B cell (primary cell): ENCODE results near the gene COQ10A. TPM values are rescaled to one million over a fixed set of nuclear protein-coding genes. Genes with fewer than 3 reads are reported as not detected.

ENCODE experiments used
- ATAC-seq: fragments of 200-7000 bp; cut with Tn5 transposase; one replicate; pipeline ENCODE4 v1.10.0; 2021; ENCODE audit warnings: low read depth, mild to moderate bottlenecking, moderate number of reproducible peaks, moderate library complexity
- CTCF ChIA-PET: fragments of 350-600 bp; sonication (Branson Sonifier 250); formaldehyde crosslinking; loops from one replicate; lab custom pipeline; 2021; ENCODE audit warnings: antibody characterized with exemption, inconsistent platforms; lab: Charles Lee
- POLR2A ChIA-PET: fragments of 350-600 bp; sonication (Branson Sonifier 250); formaldehyde crosslinking; loops from one replicate; lab custom pipeline; 2021; ENCODE audit warnings: antibody characterized with exemption; lab: Charles Lee
- DNase-seq: peaks from one replicate; pipeline ENCODE4 v3.0.0; 2013
- H2AFZ ChIP-seq: 2 replicates; pipeline ENCODE4 v1.6.1; 2012; ENCODE audit warnings: mild to moderate bottlenecking, low read depth, low read length; ENCODE audit not compliant: insufficient read depth, poor library complexity, severe bottlenecking
- H3K27ac ChIP-seq, 2 donors: 1 replicate in 1 of 2; 2 replicates in 1 of 2; pipeline ENCODE4 v1.5.1; 2012 to 2013; ENCODE audit warnings: low read length in 2 of 2, mild to moderate bottlenecking in 2 of 2, moderate library complexity in 1 of 2
- H3K27me3 ChIP-seq, 4 experiments: fragments of 200-600 bp in 1 of 4; sonication (generic) in 1 of 4; replicated peaks in 1 of 4; 1 replicate in 2 of 4; 2 replicates in 2 of 4; pipeline versions ENCODE4 v1.6.1 to v1.7.0; 2013 to 2016; ENCODE audit warnings: low read length in 3 of 4, mild to moderate bottlenecking in 2 of 4, mixed read lengths in 1 of 4, moderate library complexity in 1 of 4; ENCODE audit not compliant: insufficient read depth in 4 of 4, control insufficient read depth in 3 of 4; ENCODE audit errors: control extremely low read depth in 1 of 4
- H3K36me3 ChIP-seq, 2 experiments: replicated peaks in 1 of 2; 1 replicate in 1 of 2; 2 replicates in 1 of 2; pipeline versions ENCODE4 v1.6.1 to v1.7.1; 2013; ENCODE audit warnings: low read length in 1 of 2; ENCODE audit not compliant: insufficient read depth in 2 of 2, control insufficient read depth in 1 of 2; ENCODE audit errors: control extremely low read depth in 1 of 2, extremely low read depth in 1 of 2
- H3K4me1 ChIP-seq, 2 donors: fragments of 200-600 bp in 1 of 2; sonication (generic) in 1 of 2; 1 replicate in 1 of 2; 2 replicates in 1 of 2; pipeline versions ENCODE4 v1.5.1 to v1.6.1; 2013 to 2017; ENCODE audit warnings: low read length in 2 of 2; ENCODE audit not compliant: control insufficient read depth in 2 of 2, insufficient read depth in 2 of 2
- H3K4me2 ChIP-seq: replicated peaks from 2 replicates; pipeline ENCODE3; 2012; ENCODE audit warnings: mild to moderate bottlenecking, low read depth, low read length; ENCODE audit not compliant: poor library complexity, severe bottlenecking
- H3K4me3 ChIP-seq, 5 experiments: fragments of 200-600 bp in 1 of 5; sonication (generic) in 1 of 5; 1 replicate in 3 of 5; 2 replicates in 2 of 5; pipeline versions ENCODE4 v1.5.1 to v1.7.0; 2011 to 2016; ENCODE audit warnings: low read length in 4 of 5, mild to moderate bottlenecking in 4 of 5, low read depth in 2 of 5, control low read depth in 1 of 5, moderate library complexity in 1 of 5; ENCODE audit not compliant: insufficient read depth in 1 of 5; ENCODE audit errors: control extremely low read depth in 1 of 5, extremely low read depth in 1 of 5
- H3K79me2 ChIP-seq: fragments of 200-600 bp; sonication (generic); one replicate; pipeline ENCODE4 v1.6.0; 2016; ENCODE audit warnings: low read length; ENCODE audit not compliant: control insufficient read depth, insufficient read depth
- H3K9ac ChIP-seq: fragments of 200-600 bp; sonication (generic); 2 replicates; pipeline ENCODE4 v1.6.1; 2017; ENCODE audit warnings: mild to moderate bottlenecking, low read length, moderate library complexity
- H3K9me3 ChIP-seq, 3 donors: one replicate each; pipeline versions ENCODE4 v1.6.1 to v1.7.1; 2013; ENCODE audit warnings: low read length in 2 of 3; ENCODE audit not compliant: control insufficient read depth in 2 of 3, insufficient read depth in 1 of 3; ENCODE audit errors: control extremely low read depth in 1 of 3
- H4K20me1 ChIP-seq: 2 replicates; pipeline ENCODE4 v1.6.0; 2012; ENCODE audit warnings: mild to moderate bottlenecking, low read length; ENCODE audit not compliant: insufficient read depth, control insufficient read depth, poor library complexity, severe bottlenecking
- H3K27ac Mint-ChIP-seq: one replicate; pipeline ENCODE4 v1.8.0; 2021; ENCODE audit warnings: mixed read lengths
- H3K27me3 Mint-ChIP-seq: one replicate; pipeline ENCODE4 v1.8.0; 2021; ENCODE audit warnings: mixed read lengths
- H3K4me1 Mint-ChIP-seq: one replicate; pipeline ENCODE4 v1.8.0; 2021; ENCODE audit warnings: mixed read lengths
- H3K4me3 Mint-ChIP-seq: one replicate; pipeline ENCODE4 v1.8.0; 2021; ENCODE audit warnings: mixed read lengths
- H3K9me3 Mint-ChIP-seq: one replicate; pipeline ENCODE4 v1.8.0; 2022; ENCODE audit warnings: mixed read lengths; ENCODE audit not compliant: insufficient read depth
- CTCF ChIP-seq: fragments of 200-600 bp; IDR thresholded peaks from one replicate; pipeline ENCODE4 v1.8.0; 2022; ENCODE audit warnings: antibody characterized with exemption, mild to moderate bottlenecking
- EZH2 ChIP-seq: IDR thresholded peaks from 2 replicates; pipeline ENCODE4 v1.6.1; 2012; ENCODE audit warnings: borderline replicate concordance, low read depth, mild to moderate bottlenecking, moderate library complexity, low read length; ENCODE audit not compliant: insufficient read depth, poor library complexity, severe bottlenecking
- WGBS: methylation state at CpG from one replicate; pipeline ENCODE4 v1.1.5; 2013; ENCODE audit warnings: missing lambda C conversion rate; ENCODE audit not compliant: insufficient coverage; 5-methylcytosine and 5-hydroxymethylcytosine counted together
- intact Hi-C: fragments of 100-400 bp; cut with micrococcal nuclease; formaldehyde crosslinking; loops from one replicate; pipeline ENCODE4 v1.10.0; 2022
- polyA plus RNA-seq: library from polyadenylated mRNA; depleted of rRNA; stranded (reverse); fragments of >200 nt; gene quantifications from 2 replicates; pipeline ENCODE4 v1.2.3, GENCODE V29; 2012
- total RNA-seq, 2 donors: library from RNA; stranded (reverse); fragments of 120-200 nt in 1 of 2; gene quantifications; 1 replicate in 1 of 2; 2 replicates in 1 of 2; pipeline versions ENCODE4 v1.2.3 to v1.2.4, GENCODE V29; 2013 to 2022

Gene COQ10A
- total and polyA plus RNA-seq, 2 donors (not counting 1 experiment from before 2014, with no cell fraction given): 73.5 to 73.6 TPM

- no peak for ATAC-seq
- Histone ChIP-seq H3K9ac (no peak overlapping the region), H3K4me1 (peaks cover 11 to 13% of the 10 kb centered on the region in 2 donors), H3K27ac (no peak overlapping the region), H2AFZ (no peak overlapping the region), H3K27me3 (no peaks in the 10 kb centered on the region), H3K36me3 (peaks cover 2 to 78% of the 10 kb centered on the region in 2 experiments), H4K20me1 (peaks cover 18% of the 10 kb centered on the region), H3K79me2 (peaks cover 23% of the 10 kb centered on the region), H3K4me3 (no peak overlapping the region), H3K4me2 (no peak overlapping the region), H3K9me3 (no peaks in the 10 kb centered on the region)
- TF ChIP-seq CTCF (no peak), EZH2 (no peak)
- intact Hi-C loops: no loop called here
- no peak for DNase-seq
- Mint-ChIP-seq H3K9me3 (no peaks in the 10 kb centered on the region), H3K27me3 (no peaks in the 10 kb centered on the region), H3K4me3 (no peak overlapping the region), H3K27ac (no peak overlapping the region), H3K4me1 (peaks cover 11% of the 10 kb centered on the region)
- ChIA-PET CTCF (interaction anchor here (1.4 kb wide), 1 partner anchor 47 kb away, joined by 4 read pairs; no protein-coding TSS in a partner anchor), POLR2A (interaction anchor here (0.7 kb wide), 1 partner anchor 14 kb away, joined by 3 read pairs; the partner anchor contains the start of gene COQ10A)
- 96% methylated on average over 2 of the region's 3 CpGs for WGBS
Measured at GRCh38 chr12:56252649-56253048, 14.1 kb upstream of the COQ10A start.

GRCh38 chr12:56253091-56253490 lies 13.7 kb upstream of the COQ10A start:
- Histone ChIP-seq H2AFZ (no peak overlapping the region), H3K79me2 (peaks cover 28% of the 10 kb centered on the region), H3K9ac (no peak overlapping the region), H3K4me2 (no peak overlapping the region), H3K36me3 (peaks cover 2 to 73% of the 10 kb centered on the region in 2 experiments), H3K4me1 (peaks cover 12 to 14% of the 10 kb centered on the region in 2 donors), H3K27me3 (no peaks in the 10 kb centered on the region), H4K20me1 (peaks cover 21% of the 10 kb centered on the region), H3K9me3 (no peaks in the 10 kb centered on the region), H3K4me3 (no peak overlapping the region), H3K27ac (no peak overlapping the region)
- ATAC-seq (no peak), DNase-seq (no peak)
- POLR2A ChIA-PET: no interaction called here
- no peak overlapping the region for H3K27ac Mint-ChIP-seq
- H3K4me1 Mint-ChIP-seq: peaks cover 11% of the 10 kb centered on the region
- no peaks in the 10 kb centered on the region for H3K9me3 Mint-ChIP-seq
- TF ChIP-seq EZH2 (no peak), CTCF (no peak)
- H3K27me3 Mint-ChIP-seq: no peaks in the 10 kb centered on the region
- WGBS: 96% methylated on average over 11 of the region's 11 CpGs
- CTCF ChIA-PET: interaction anchor here (1.4 kb wide), 1 partner anchor 48 kb away, joined by 4 read pairs; no protein-coding TSS in a partner anchor
- intact Hi-C loops: no loop called here
- H3K4me3 Mint-ChIP-seq: no peak overlapping the region
